HEK293 (cell line): ENCODE data around the gene VAMP8.

Experiments
- BCL11A ChIP-seq: fragments of 450-650 bp; formaldehyde crosslinking; IDR thresholded peaks from 2 replicates; pipeline ENCODE4 v1.5.1; 2016; ENCODE audit warnings: low read depth, missing biosample characterization, missing genetic modification characterization
- CTCF ChIP-seq: fragments of 450-650 bp; formaldehyde crosslinking; IDR thresholded peaks from 2 replicates; pipeline ENCODE4 v1.5.1; 2016; ENCODE audit warnings: missing biosample characterization, missing genetic modification characterization
- SALL2 ChIP-seq: fragments of 450-650 bp; formaldehyde crosslinking; IDR thresholded peaks from 2 replicates; pipeline ENCODE4 v1.5.0; 2017; ENCODE audit warnings: missing biosample characterization, mild to moderate bottlenecking, missing genetic modification characterization, borderline replicate concordance
- ZNF121 ChIP-seq: fragments of 450-650 bp; formaldehyde crosslinking; IDR thresholded peaks from 2 replicates; pipeline ENCODE4 v1.5.1; 2016; ENCODE audit warnings: missing biosample characterization, missing genetic modification characterization

- TF ChIP-seq ZNF121, result no peak
- TF ChIP-seq BCL11A (tag by site-specific recombination), result no peak
- TF ChIP-seq CTCF (tag by site-specific recombination), result no peak
- no peak for TF ChIP-seq SALL2
These were observed 19.2 kb upstream of the VAMP8 start for GRCh38 chr2:85558160-85558559.
